ENCODE results near the gene TERC. TPM values are rescaled to one million over a fixed set of nuclear protein-coding genes. Genes with fewer than 3 reads are reported as not detected.
"Not testable (repeated sequence)": the region's sequence is repeated elsewhere in the genome, so short reads cannot be mapped to it uniquely, and the experiment has no call there.

The TERC gene
- polyA plus RNA-seq, 10 donors, result 0.46 to 0.66 (median 0.51) TPM; not detected in 6

DNA sequence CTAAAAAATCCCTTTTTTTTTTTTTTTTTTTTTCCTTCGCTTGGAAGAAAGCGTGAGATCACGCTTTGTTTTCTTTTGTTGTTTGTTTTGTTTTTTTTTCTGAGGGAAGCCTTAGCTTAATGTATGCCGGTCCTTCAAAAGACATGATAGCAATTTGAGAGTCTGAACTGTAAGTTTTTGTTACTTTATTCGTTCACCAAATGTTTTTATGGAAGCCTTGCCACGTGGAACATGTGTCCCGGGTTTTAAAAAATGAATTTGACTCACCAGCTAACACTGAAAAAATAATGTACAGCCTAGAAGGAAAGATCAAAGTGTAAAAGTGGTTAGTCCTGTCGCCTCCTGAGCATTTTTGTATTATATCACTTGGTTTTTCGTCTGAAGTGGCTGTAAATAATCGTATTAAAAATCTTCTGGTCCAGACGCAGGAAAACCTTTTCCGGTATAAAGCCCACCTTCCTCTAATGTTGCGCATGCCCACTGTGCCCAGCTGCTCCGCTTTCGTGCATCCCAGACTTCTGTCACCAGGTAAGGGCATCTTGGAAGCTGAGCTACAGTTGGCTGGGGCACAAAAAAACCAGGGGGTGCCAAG, 7.5 kb upstream of the TERC start:
- DNase-seq, result peak; percentile 80 to 95 (median 88)

DNA sequence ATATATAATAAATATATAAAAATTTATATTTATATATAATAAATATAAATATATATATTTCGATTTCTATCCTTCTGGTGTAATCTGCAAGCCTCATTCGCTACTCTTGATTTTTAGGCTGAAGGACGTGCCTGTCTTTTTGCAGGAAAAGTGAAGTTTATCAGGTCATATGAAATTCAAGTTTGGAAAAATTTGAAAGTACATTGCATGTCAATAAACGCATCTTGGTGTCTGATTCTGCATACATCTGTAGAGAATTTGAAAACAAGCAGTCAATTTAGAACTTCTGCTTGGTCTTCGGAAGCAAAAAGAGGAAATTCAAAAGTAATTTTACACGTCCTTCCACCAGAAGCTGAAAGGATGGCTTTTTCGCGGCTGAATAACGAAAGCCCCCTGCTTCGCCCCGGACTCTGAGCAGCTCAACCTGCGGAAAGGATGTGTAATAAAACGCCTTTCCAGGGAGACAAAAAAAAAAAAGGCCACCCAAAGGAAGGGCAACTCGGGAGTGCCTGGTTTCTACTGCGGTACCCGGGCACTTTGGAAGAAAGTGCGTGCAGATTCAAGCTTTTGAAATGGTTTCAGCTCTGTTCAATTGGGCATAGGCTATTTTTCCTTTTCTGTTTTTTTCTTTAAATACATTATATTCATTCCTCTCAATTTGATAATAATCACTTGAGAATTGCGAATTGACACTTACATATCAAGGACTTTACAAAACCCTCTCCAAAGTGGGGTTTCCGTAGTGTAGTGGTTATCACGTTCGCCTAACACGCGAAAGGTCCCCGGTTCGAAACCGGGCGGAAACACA, 6.8 kb upstream of the TERC start:
- DNase-seq, result peak; percentile 89 to 95 (median 90)

DNA sequence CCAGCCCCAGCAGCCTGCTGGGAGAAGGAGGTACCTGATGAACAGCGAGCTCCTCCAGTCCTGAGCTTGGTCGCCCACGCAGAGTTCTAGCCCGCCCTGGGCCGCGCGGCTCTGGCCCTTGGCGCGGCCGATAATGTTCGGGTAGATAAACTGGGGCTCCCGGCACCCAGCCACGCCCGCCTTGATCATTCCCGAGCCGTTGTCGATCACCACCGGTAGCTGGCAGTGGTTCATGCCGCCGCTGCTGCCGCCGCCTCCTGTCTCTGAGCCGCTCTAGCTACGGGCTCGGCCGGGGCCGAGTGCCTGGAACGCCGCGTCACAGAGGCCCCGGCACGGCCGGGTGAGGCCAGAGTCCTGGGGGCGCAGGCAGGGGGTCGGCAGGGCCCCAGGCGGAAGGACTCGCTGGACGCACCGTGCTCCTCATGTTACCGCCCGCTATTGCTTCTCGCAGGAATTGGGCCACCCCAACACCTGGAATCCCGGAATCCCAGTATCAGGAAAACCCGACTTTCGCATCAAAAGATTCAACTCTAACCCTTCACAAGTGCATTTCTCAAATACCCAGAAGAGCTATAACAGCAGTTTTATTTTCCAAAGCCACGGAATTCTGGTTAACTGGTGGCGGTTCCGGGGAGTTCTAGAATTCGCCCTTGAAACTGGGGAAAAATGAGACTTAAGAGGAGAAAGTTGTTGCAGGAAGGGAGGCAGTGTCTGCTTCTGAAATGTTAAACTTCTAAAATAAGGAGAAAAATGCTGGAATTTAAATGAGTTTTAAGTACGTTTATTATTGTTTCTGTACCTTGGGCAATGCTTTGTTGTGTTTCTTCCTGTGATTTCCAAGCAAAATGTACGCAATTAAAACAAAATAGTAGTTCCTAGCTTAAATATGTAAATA, 4.7 kb upstream of the TERC start, which contains the start of gene ACTRT3:
Gene ACTRT3 (minus strand): TSS at position 275 of the 895 bp plus-strand sequence. CDS start 41 bp downstream, at position 234.
- DNase-seq, result peak; percentile 54 to 90 (median 75)

DNA sequence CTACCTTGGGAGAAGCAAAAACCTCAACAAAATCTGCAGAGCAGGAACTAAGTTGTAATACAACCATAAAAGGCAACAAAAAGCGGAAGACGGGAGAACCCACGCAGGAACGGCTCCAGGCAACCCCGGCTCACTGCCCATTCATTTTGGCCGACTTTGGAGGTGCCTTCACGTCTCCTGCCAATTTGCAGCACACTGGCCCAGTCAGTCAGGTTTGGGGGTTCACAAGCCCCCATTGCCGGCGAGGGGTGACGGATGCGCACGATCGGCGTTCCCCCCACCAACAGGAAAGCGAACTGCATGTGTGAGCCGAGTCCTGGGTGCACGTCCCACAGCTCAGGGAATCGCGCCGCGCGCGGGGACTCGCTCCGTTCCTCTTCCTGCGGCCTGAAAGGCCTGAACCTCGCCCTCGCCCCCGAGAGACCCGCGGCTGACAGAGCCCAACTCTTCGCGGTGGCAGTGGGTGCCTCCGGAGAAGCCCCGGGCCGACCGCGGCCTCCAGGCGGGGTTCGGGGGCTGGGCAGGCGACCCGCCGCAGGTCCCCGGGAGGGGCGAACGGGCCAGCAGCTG, 463 bp downstream of the TERC start:
- DNase-seq, result peak; percentile 33 to 90 (median 74)

DNA sequence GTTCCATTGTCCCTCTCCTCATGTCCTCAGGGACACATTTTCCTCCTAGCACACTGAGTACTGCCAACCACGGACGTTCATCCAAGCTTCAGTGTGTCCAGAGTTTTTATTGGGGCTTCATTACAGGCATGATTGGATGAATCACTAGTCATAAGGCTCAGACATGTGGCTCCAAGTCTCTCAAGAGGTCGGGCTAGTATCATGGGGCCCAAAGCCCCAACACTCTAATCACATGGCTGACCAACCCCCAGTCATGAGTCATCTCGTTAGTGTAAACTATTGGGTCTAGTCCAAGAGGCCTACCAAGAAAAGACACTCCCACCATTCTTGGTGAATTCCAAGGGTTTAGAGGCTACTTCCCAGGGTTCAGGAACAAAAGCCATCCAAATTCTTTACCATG, 4.4 kb downstream of the TERC start:
- no peak for DNase-seq

DNA sequence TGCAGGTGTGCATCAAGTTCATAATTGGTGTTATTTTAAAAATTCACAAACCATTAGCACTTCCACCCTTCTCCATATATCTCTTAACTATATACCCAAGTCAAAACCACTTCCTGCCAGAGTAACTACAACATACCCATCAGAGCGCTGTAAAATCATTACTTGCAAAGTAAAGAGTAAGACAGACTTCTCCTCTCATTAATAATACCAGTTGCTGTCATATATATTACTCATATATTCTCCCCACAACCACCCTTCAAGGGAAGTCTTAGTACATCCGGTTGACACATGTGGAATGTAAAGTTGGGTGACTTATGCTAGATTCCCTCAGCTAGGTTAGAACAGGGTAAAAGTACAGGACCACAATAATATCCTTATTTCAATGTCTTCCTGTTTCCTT, 5.6 kb downstream of the TERC start:
- DNase-seq, result no peak

DNA sequence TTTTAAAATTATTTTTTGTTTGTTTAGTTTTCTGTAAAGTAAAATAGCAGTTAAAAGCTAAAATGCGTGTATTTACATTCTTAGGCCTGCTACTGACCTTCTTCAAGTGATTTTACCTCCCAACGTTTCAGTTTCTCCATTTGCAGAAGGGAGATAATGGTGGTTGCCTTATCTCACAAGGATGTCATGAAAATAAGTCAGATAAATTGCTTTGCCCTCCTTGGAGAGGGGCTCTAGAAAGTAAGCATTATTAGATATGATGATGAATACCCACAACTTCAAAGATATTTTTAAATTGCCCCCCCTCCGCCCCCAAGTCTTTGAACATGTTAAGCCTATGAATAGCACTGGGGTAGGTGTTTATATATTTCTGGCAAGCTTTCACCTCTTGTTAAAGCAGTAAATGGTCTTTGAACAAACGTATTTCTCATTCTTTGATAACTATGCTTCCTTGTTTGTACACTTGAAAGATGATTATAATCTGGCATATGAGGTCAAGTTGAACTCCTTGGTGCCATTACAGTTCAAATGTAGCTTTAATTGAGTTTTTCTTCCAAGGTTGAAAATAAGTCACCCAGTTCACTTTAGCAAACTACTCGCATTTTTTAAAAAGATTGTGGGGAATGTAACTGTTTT, 6.4 kb downstream of the TERC start:
- DNase-seq, result no peak

DNA sequence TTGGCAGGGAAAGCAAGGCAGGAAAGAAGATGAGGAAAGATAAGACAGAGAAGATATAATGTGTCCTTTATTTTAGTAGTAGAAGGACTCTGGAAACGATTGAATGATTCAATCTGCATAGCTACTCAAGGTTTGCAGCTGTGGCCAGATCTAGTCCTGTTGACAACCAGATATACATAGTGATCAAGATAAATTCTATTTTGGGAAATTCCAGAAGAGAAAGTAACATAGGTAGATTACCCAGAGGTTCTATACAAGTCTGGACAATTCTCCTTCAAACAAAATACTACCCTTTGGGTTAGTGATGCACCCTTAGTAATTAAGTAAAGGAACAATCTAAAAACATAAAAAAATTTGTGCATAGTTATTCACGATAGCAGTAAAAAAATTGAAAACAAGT, 9.4 kb downstream of the TERC start:
- DNase-seq, result no peak

DNA sequence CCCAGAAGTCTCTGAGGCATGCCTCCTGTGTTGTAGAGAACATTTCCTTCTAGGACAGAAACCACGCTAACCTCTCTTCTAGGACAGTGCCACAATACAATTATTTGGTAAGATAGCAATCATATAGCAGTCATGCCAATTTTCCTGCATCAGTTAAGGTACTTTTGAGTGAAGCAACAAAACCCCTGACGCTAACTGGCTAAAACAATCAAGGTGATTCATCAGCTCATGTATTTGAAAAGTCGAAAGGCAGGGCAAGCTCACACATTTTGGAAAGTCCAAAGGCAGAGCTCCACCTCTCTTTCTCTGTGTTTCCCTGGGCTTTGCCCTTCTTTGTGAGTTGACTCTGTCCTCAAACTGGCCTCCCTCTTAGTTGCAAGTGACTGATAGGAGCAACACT, 10.1 kb downstream of the TERC start:
- no peak for DNase-seq

DNA sequence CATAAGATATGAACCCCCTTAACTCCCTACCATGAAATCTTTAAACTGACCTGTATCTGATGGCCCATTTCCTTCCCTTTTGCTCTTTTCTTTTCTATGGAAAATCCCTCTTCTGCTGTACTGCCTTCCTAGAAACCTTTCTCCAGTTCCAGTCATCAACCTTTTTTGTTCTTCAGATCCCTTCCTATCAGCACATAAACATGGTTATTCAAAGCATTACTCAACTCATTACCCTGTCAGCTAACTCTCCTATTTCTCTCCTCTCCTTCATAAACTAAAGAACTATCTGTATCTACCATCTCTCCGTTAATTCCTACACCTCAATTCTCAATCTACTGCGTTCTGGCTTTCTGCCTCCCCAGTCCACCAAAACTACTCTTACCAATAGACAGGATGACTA, 13.0 kb downstream of the TERC start:
- no peak for DNase-seq

DNA sequence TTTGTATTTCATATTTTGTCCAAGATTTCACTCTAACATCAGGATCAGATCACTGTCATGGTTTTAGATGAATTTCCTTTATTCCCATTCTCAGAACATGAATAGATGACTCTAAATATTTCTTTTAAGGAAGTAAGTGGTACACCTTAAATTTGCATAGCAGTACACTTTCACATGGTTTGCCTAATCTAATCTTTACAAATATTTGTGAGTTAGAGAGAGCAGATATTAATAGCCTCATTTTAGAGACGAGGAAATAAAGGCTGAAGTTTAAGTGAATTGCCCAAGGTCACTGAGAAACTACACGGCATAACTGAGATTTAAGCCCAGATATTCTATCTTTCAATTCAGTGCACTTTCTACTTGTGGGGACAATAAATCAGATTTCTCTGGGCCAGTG, 14.2 kb downstream of the TERC start:
- no peak for DNase-seq

DNA sequence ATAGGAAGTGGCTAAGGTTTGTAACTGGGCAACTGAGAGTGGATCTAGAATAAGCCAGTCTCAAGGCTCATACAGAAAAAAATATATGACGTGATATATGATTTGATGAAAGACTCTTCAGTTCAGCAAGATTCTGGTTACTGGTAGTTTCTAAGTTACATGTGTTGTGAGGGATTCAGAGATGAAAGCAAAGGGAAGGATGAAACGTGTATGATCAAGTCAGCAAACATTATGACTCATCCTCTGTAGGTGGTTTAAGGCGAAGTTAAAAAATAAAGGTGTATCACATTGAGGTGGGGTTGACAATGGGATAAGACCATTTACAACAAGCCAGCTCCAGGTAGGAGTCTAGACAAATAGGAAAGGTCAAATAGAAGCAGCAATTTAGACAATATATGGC, 16.2 kb downstream of the TERC start:
- no peak for DNase-seq

DNA sequence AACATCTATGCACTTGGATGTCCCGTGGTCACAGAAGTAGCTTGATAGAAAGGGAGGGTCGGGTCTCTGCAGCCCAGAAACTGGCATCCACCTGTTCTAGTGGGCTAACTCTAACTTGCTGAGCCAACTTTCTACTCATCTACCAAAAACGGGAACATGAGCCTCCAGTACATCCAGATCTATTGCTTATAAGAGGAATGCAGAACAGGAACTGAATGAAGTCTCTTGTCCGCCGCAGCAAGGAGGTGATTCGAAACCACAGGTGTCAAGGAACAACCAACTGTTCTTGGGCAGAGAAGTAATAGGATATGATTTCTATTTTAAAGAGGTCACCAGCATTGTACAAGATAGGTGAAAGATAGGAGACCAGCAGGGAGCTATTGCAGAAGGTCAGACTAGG, 17.9 kb downstream of the TERC start:
- DNase-seq, result no peak

DNA sequence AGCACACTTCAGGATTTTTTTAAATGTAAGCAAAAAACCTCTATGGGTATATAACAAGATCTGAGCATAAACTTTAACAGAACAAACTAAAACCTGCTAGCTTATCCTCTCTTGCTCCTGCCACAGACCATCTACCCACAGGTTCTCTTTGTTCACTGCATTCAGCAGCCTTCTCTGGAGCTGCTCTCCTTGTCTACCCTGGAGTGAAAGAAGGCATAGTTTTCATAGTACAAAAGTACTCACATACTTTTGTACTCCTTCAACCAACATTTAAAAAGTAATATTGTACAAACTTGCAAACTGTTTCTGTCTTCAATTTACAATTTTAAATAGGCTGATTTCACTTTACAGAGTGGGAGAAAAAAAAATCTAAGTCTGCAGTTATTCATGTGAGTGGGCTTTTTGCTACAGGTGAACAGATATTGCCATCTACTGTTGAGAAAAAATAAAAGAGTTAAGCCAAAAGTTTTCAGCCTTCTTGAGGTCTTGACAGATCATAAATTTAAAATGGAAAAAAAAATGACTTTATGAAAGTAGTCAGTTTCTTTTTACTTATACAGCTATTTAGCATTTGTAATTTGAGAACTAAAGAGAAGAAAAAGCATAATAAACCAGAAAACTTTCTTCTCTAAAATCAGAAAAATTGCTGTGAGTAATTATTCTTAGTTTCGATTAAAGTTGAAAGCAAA, 20.4 kb downstream of the TERC start:
- DNase-seq, result peak in 1 of 3 donors; percentile 17

DNA sequence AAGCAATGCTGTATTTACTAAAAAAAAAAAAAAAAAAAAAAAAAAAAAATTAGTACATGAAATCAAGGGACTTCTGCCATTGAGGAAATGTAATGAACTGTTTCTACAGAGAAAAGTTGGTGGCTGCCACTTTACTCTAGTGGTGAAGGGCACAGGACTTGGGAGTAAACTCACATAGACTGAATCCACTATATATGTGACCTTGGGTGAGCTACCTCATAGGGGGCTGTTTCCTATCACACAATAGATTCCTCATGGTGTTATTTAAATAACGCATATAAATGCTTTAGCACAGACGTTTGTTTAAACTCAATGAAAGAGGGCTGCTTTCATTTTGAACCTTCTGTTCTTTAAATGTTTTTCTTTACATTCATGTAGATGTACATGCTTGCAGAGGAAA, 25.8 kb downstream of the TERC start:
- DNase-seq, result no peak

DNA sequence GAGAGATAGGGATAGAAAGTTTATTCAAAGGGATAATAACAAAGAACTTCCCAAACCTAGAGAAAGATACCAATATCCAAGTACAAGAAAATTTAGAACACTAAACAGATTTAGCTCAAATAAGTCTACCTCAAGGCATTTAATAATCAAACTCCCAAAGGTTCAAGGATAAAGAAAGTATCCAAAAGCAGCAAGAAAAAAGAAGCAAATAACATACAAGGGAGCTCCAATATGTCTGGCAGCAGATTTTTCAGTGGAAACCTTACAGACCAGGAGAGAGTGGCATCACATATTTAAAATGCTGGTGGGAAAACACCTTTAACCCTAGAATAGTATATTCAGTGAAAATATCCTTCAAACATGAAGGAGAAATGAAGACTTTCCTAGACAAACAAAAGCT, 33.0 kb downstream of the TERC start:
- not testable (repeated sequence) for DNase-seq

DNA sequence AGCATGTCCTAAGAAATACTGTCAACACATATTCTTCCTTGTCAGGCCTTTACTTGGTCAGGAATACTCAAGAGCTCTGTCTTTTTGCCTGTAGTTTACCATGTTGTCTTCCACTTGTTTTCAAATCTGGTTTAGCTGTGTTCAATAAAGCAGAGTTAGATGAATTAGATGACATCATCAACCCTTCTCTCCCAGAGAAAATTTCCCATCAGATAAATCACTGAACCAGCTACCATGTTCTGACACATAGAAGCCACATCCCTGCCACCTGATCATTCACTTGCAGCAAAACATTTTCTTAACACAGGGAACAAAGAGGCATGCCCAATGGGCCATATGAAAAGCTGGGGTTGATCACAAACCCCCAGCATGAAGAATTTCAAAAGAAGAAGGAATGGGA, 42.1 kb downstream of the TERC start:
- no peak for DNase-seq

DNA sequence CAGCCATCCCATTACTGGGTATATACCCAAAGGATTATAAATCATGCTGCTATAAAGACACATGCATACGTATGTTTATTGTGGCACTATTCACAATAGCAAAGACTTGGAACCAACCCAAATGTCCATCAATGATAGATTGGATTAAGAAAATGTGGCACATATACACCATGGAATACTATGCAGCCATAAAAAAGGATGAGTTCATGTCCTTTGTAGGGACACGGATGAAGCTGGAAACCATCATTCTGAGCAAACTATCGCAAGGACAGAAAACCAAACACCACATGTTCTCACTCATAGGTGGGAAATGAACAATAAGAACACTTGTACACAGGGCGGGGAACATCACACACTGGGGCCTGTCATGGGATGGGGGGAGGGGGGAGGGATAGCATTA, 46.4 kb downstream of the TERC start:
- not testable (repeated sequence) for DNase-seq

Data from muscle of back (tissue), 11 donors.